ENCODE data around the gene ZNRF4. TPM values are rescaled to one million over a fixed set of nuclear protein-coding genes. Genes with fewer than 3 reads are reported as not detected.

ZNRF4 gene
- total RNA-seq, 2 donors from 2014 or later = not detected

DNA sequence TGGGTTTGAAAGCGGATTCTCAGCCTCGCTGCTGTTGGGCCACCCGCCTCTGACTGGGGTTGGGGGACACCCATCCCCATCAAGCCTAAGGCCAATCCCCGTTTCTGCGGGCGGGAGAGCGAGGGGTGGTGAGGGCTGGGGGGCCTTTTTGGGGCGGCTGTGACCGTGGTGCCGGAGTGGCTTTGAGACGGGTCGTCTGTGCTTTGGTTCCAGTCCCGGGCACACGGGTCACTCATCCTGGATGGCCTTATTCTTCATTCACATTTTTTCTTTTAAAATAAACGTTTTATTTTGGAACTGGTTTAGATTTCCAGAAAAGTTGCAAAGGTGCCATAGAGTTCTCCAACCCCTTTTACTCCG, 1.6 kb downstream of the ZNRF4 start:
- no peaks in the 10 kb centered on the region for H3K9me3 Mint-ChIP-seq
- H3K27ac Mint-ChIP-seq = no peak overlapping the region
- H3K36me3 Mint-ChIP-seq = no peaks in the 10 kb centered on the region
- DNase-seq (ENCODE audit: low spot score in 2 of 2) (no peak), ATAC-seq (no peak)

DNA sequence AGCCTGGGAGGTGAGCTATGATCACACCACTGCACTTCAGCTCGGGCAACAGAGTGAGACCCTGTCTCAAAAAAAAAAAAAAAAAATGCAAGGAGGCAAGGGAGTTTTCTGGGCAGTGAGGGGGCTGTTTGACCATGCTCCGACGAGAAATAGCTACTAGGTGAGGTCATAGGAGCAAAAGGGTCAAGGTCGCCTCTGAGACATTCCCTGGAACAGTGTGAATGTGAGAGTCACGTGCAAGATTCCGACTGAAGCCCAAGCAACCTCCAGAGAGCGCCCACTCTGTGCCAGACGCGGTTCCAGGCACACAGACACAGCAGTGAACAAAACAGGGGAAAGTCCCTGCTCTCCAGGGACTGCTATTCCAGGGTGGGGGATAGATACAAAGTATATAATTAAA, 2.5 kb downstream of the ZNRF4 start:
- DNase-seq (ENCODE audit: low spot score in 2 of 2) = no peak
- Mint-ChIP-seq H3K9me3 (no peaks in the 10 kb centered on the region), H3K27ac (no peak overlapping the region), H3K36me3 (no peaks in the 10 kb centered on the region)
- ATAC-seq = no peak

DNA sequence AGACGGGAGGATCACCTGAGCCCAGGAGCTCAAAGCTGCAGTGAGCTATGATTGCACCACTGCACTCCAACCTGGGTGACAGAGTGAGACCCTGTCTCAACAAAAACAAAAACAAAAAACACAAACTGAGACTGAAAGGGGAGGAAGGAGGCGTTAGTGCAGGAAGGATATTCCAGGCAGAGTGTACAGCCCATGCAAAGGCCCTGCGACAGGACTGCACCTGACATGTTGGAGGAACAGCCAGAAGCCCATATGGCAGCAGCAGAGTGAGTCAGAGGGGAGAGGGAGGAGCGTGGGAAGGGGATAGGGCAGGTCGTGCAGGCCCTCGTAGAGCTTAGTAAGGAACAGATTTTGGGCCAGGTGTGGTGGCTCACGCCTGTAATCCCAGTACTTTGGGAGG, 3.2 kb downstream of the ZNRF4 start:
- Mint-ChIP-seq H3K9me3 (no peaks in the 10 kb centered on the region), H3K36me3 (no peaks in the 10 kb centered on the region), H3K27ac (no peak overlapping the region)
- ATAC-seq = no peak
- DNase-seq (ENCODE audit: low spot score in 2 of 2) = no peak

DNA sequence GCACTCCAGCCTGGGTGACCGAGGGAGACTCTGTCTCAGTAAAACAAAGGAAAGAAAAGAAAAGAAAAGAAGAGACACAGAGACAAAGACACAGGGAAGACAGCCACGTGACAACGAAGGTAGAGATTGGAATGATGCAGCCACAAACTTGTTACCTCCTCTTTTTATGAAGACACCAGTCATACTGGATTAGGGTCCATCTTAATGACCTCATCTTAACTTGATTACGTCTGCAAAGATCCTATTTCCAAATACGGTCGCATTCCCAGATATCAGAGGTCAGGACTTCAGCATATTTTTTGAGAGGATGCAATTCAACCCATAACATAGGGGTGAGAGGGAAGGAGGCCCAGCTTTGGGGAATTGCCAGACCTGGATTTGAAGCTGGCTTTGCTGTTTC, 4.1 kb downstream of the ZNRF4 start:
- DNase-seq (ENCODE audit: low spot score in 2 of 2) (no peak), ATAC-seq (no peak)
- H3K36me3 Mint-ChIP-seq = no peaks in the 10 kb centered on the region
- H3K27ac Mint-ChIP-seq = no peak overlapping the region
- no peaks in the 10 kb centered on the region for H3K9me3 Mint-ChIP-seq

DNA sequence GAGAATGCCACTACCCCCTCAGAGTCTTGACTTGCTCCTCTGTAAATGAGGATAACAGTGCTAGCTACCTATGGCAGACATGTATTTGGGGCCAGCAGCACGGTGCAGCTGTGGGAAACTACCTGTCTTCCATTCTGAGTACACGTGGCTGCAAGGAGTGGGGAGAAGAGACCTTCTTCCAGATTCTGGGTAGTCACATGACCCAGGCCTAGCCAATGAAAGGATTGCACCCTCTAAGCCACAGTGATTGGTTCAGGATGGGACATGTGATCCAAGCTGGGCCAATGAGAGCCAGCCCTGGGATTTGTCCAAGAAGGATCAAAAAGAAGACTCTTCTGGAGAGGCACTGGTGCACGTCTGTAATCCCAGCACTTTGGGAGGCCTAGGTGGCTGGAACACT, 5.5 kb downstream of the ZNRF4 start:
- no peak overlapping the region for H3K27ac Mint-ChIP-seq
- DNase-seq (ENCODE audit: low spot score in 2 of 2) (no peak), ATAC-seq (peak in 1 of 2 donors; percentile 56)
- no peaks in the 10 kb centered on the region for H3K36me3 Mint-ChIP-seq
- H3K9me3 Mint-ChIP-seq = no peaks in the 10 kb centered on the region

DNA sequence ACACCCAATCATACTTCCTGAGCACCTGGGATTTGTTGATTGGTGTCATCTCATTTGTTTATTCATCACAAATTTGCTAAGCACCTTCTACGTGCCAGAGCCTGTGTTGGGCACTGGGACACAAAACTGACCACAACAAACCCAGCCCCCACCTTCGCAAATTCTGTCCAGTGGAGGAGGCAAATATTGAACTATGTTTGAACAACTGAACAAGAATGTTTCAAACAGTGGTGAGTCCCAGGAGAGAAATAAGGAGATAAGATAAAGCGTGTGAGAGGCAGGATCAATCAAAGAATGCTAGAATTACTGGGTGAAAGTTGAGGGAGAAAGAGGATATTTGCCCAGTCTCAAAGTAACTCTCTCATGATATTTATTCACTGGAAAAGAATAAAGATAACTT, 8.7 kb downstream of the ZNRF4 start:
- ATAC-seq = no peak
- H3K36me3 Mint-ChIP-seq = no peaks in the 10 kb centered on the region
- DNase-seq (ENCODE audit: low spot score in 2 of 2) = no peak
- no peaks in the 10 kb centered on the region for H3K9me3 Mint-ChIP-seq
- H3K27ac Mint-ChIP-seq = no peak overlapping the region

DNA sequence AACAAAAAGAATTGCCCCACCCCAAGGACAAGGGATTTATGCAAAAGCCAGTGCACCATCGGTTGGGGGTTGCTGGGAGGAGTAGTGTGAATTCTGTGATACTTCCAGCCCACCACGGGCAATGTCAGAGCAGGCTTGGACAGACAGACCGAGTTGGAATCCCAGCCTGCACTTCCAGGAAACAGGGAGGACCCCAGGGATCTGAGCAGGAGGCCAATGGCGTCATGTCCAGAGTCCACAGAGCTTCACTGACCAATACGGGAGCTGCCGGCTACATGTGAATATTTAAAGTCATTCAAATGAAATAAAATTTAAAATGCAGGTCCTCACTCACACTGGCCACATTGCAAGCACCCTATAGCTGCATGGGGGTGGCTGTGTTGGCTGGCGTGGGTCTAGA, 10.9 kb downstream of the ZNRF4 start:
- DNase-seq (ENCODE audit: low spot score in 2 of 2) (no peak), ATAC-seq (no peak)
- H3K36me3 Mint-ChIP-seq = no peaks in the 10 kb centered on the region
- H3K9me3 Mint-ChIP-seq = no peaks in the 10 kb centered on the region
- H3K27ac Mint-ChIP-seq = no peak overlapping the region

DNA sequence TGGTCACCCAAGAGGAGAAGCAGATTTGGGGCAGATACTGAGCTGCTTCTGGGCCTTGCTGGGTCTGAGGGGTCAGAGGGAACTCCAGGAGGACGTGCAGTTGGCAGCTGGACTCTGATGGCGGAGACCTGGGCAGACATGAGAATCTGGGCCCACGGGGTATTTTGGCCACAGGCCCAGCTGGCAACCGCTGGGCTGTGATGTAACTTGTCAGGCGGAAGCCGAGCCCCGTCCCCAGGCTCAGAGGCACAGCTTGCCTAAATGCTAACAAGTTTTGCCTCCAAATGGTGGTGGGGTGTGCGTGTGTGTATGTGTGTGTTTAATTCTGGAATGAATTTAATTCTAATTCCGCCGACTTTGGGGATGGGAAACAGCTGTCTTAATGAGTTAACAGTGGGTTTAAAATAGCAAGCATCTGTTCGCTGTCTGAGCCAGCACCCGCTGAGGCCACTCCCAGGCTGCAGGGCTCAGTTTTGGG, 11.6 kb downstream of the ZNRF4 start:
- no peak for DNase-seq (ENCODE audit: low spot score in 2 of 2)
- H3K36me3 Mint-ChIP-seq = no peaks in the 10 kb centered on the region

DNA sequence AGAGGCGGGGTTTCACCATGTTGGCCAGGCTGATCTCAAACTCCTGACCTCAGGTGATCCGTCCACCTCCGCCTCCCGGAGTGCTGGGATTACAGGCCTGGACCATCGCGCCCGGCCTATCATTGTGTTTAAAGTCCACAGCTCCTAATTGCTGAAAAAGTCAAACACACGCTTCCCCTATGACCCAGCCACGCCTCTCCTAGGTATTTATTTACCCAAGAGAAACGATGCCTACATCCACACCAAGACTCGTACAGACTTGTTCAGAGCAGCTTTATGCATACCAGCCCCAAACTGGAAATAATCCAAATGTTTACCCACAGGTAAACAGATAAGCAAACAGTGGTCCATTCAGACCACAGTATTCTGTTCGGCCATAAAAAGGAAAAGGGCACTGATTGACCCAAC, 15.1 kb downstream of the ZNRF4 start:
- no peak overlapping the region for H3K27ac Mint-ChIP-seq
- DNase-seq (ENCODE audit: low spot score in 2 of 2) = no peak

More for the DNA sequence above, 11.6 kb downstream of the ZNRF4 start:
- H3K9me3 Mint-ChIP-seq = no peaks in the 10 kb centered on the region
- no peak overlapping the region for H3K27ac Mint-ChIP-seq
- no peak for ATAC-seq

DNA sequence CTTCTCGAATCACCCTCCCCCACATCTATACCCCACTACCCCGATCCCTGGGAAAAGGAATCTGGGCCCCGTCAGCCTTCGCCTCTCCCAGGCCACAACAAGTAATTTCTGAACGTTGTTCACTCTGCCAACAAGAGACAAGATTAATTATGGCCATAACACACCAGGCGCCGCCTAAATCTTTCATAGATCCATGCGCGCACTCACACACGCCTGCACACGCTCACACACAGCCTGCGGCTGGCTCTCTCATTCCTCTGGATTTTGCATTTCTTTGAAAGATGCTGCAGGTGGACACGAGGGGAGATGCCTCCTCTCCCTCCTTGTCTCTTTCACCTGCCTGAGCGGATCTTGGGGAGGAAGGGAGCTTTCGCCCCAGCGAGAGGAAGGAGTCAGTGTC, 17.1 kb downstream of the ZNRF4 start:
- DNase-seq (ENCODE audit: low spot score in 2 of 2) (no peak), ATAC-seq (no peak)
- no peaks in the 10 kb centered on the region for H3K9me3 Mint-ChIP-seq
- H3K36me3 Mint-ChIP-seq = no peaks in the 10 kb centered on the region
- peak overlapping the region in 1 of 2 donors; percentile 68 for H3K27ac Mint-ChIP-seq

More for the DNA sequence above, 15.1 kb downstream of the ZNRF4 start:
- H3K9me3 Mint-ChIP-seq = no peaks in the 10 kb centered on the region
- no peaks in the 10 kb centered on the region for H3K36me3 Mint-ChIP-seq
- ATAC-seq = no peak

DNA sequence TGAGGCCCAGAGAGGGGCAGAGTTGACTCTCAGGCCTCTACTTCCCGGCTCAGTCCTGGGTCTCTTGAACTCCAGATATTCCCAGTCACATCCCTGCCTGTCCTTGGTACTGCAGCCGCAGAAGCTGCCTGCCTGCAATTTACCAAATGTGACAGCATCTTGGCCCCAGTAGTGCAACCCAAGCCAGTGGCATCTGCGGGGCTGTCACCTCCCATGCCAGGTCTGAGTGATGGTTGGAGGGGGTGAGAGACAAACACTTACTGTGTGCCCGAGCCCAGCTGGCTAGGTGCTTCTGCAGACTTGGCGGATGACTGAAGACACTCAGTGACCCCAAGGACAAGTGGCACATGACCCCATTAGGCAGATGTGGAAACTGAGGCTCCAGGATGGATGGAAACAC, 18.4 kb downstream of the ZNRF4 start:
- no peak for DNase-seq (ENCODE audit: low spot score in 2 of 2)
- H3K36me3 Mint-ChIP-seq = no peaks in the 10 kb centered on the region
- ATAC-seq = no peak
- no peaks in the 10 kb centered on the region for H3K9me3 Mint-ChIP-seq
- no peak overlapping the region for H3K27ac Mint-ChIP-seq

DNA sequence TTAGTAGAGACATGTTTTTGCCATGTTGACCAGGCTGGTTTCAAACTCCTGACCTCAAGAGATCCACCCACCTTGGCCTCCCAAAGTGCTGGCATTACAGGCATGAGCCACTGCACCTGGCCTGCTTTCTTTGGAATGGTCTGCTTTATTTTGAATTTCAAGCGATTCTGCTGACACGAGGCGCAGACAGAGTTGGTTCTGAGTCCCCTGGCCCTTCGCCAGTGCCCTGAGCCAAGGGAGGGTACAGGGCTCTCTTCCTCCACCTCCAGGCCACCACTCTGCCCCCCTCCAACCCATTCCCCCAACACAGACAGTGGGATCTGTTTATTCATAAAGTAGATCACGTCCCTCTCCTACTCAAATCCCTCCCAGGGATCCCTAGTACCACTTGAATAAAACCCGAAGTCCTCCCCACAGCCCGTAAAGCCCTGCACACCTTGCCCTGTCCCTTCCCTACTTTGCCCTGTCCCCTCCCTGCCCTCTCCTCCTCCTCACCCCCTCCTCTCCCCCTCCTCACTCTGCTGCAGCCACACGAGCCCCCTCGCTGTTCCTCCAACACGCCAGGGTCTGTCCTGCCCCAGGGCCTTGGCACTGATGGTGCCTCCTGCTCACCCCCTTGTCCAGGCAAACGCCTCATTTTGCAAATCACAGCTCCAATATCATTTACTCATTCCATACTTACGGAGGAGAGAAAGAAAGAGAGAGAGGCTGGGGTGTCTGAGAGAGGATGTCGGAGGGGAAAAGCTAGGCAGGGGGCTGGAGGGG, 22.4 kb downstream of the ZNRF4 start:
- ATAC-seq (no peak), DNase-seq (ENCODE audit: low spot score in 2 of 2) (no peak)
- no peak overlapping the region for H3K27ac Mint-ChIP-seq
- H3K9me3 Mint-ChIP-seq = peaks cover 4 to 5% of the 10 kb centered on the region in 2 donors
- peaks cover 0 to 5% of the 10 kb centered on the region in 2 donors for H3K36me3 Mint-ChIP-seq

DNA sequence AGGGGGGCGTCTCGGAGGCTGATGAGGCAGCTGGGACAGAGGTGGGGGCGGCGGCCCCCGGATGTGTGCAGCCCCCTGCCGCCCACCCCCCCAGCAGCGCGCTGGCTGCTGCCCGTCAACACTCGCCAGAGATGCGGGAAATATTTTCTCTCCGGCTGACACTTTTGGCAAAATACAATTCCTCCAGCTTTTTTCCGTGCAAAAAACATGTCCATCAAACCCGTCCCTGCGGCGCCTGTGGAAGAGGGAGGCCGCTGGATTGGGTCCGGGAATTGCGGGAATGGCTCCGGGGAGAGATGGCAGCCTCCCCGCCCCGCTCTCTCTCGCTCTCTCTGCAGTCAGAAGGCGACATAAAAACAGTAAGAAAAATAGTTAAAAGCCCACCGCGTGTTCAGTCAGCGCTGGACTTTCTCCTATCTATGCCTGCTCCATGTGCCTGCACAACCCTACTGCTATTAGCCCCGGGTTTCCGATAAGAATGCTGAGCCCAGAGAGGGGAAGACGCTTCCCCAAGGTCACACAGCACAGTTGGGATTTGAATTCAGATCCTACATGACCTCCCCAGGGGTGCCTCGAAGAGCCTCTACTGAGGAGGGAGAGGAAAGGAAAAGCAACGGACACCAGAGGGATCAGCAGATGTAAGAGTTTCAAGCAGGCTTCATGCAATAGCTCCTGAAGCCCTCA, 23.2 kb downstream of the ZNRF4 start:
- peaks cover 0 to 5% of the 10 kb centered on the region in 2 donors for H3K36me3 Mint-ChIP-seq
- H3K9me3 Mint-ChIP-seq = peaks cover 4 to 5% of the 10 kb centered on the region in 2 donors
- ATAC-seq = no peak
- DNase-seq (ENCODE audit: low spot score in 2 of 2) = no peak
- no peak overlapping the region for H3K27ac Mint-ChIP-seq

DNA sequence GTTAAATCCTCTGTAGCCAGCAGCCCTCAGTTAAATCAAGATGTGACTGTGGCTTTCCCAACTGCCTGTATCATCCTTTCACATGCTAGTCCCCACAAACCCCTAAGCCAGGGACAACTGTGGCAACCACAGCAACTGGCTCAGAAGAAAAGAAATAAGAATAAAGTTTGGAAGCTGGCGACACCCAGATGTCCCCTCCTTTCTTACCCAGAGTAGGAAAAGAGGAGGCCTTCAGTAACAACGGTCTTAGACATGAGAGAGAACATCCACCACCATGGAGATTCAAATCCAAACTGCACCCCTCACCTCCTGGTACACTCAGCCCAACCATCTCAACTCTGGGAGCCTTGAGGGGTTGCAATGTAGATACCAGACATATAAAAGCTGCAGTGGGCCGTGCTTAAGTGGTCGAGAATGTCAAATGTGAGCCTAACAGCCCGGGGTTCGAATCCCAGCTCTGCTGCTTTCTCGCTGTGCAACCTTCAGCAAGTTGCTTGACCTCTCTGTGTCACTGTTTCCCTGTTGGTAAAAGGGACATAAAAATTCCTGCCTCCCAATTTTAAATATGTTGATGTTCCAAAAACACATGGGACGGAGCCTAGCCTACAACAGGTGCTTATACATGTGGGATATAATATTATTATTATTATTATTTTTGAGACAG, 23.8 kb downstream of the ZNRF4 start:
- DNase-seq (ENCODE audit: low spot score in 2 of 2) = no peak
- ATAC-seq = no peak
- Mint-ChIP-seq H3K27ac (no peak overlapping the region), H3K9me3 (peaks cover 4 to 5% of the 10 kb centered on the region in 2 donors), H3K36me3 (peaks cover 0 to 5% of the 10 kb centered on the region in 2 donors)

DNA sequence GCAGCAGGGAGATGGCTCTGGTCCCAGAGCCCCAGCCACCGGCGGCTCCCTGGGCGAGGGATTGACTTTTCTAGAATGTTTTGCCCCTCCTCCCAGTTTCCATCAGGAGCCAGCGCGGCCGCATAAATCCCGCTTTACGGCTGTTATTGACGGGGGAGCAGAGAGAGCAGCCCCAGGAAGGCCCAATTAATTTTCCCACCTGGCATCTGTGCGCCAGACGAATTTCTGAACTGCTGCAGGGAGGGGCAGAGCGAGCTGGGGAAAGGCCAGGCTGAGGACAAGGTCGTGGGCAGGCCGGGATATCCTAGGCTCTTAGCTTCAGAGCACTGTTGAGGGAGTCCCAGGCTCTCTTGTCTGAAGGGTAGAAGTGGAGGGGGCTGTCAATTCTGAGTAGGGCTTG, 24.7 kb downstream of the ZNRF4 start:
- H3K9me3 Mint-ChIP-seq = peaks cover 4 to 5% of the 10 kb centered on the region in 2 donors
- ATAC-seq = no peak
- peaks cover 0 to 5% of the 10 kb centered on the region in 2 donors for H3K36me3 Mint-ChIP-seq
- H3K27ac Mint-ChIP-seq = no peak overlapping the region
- no peak for DNase-seq (ENCODE audit: low spot score in 2 of 2)

DNA sequence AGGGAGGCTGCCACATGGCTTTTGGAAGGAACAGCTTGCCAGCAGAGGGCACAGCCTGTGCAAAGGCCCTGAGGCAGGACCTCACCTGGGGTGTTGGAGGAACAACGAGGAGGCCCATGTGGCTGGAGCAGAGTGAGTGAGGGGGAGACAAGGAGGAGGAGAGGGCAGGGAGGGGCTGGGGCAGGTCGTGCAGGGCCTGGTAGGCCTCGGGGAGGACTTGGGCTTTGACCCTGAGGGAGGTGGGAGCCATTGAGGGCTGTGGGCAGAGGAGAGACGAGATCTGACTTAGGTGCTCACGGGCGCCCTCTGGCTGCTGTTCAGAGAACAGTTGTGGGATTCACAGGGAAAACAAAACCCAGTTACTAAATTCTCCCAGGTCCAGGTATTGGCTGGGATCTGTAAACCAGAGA, 25.2 kb downstream of the ZNRF4 start:
- peak in 1 of 2 donors; percentile 32 for DNase-seq (ENCODE audit: low spot score in 2 of 2)
- Mint-ChIP-seq H3K27ac (no peak overlapping the region), H3K36me3 (peaks cover 0 to 5% of the 10 kb centered on the region in 2 donors), H3K9me3 (peaks cover 4 to 5% of the 10 kb centered on the region in 2 donors)
- ATAC-seq = no peak

DNA sequence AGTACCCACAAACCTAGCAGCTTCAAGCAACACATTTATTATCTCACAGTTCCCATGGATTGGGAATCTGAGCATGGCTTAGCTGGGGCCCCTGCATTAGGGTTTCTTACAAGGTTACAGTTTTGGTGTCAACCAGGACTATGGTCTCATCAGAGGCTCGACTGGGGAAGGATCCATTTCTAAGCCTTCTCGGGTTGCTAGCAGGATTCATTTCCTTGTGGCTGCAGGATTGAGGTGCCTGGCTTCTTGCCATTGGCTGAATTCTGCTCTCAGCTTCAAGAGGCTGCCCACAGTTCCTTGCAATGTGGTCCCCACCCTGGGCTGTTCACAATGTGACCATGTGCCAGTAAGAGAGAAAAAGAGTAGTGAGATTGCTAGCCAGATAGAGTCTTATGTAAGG, 26.7 kb downstream of the ZNRF4 start:
- DNase-seq (ENCODE audit: low spot score in 2 of 2) = no peak
- no peak for ATAC-seq
- H3K9me3 Mint-ChIP-seq = peaks cover 4 to 5% of the 10 kb centered on the region in 2 donors
- no peak overlapping the region for H3K27ac Mint-ChIP-seq
- H3K36me3 Mint-ChIP-seq = peaks cover 0 to 5% of the 10 kb centered on the region in 2 donors

Measured in activated naive CD4-positive, alpha-beta T cell treated with anti-CD3 and anti-CD28 coated beads, Interleukin-2, amount 50 U/mL, for 72 hours (primary cell).